HepG2 (cell line): Measurements from ENCODE around the gene ANKRD11. TPM values are rescaled to one million over a fixed set of nuclear protein-coding genes. Genes with fewer than 3 reads are reported as not detected.

Experiments used
- MIXL1 ChIP-seq: IDR thresholded peaks from 2 replicates; pipeline ENCODE4 v1.6.1; 2016
- MTF1 ChIP-seq: sonication (generic); formaldehyde crosslinking; IDR thresholded peaks from 2 replicates; pipeline ENCODE4 v1.5.0; 2020; ENCODE audit warnings: missing genetic modification reagents
- NR3C1 ChIP-seq: sonication (generic); formaldehyde crosslinking; IDR thresholded peaks from 2 replicates; pipeline ENCODE4 v1.4.0; 2020; ENCODE audit warnings: missing genetic modification reagents
- REPIN1 ChIP-seq: sonication (generic); formaldehyde crosslinking; IDR thresholded peaks from 2 replicates; pipeline ENCODE4 v1.8.0; 2022; ENCODE audit warnings: missing genetic modification reagents, low read depth, mild to moderate bottlenecking, borderline replicate concordance
- RORA ChIP-seq: sonication (generic); formaldehyde crosslinking; IDR thresholded peaks from 2 replicates; pipeline ENCODE4 v1.5.0; 2020; ENCODE audit warnings: mild to moderate bottlenecking, missing genetic modification reagents, moderate library complexity
- SIN3B ChIP-seq: fragments of 150-350 bp; IDR thresholded peaks from 2 replicates; pipeline ENCODE4 v1.6.1; 2014; ENCODE audit warnings: low read length
- SKI ChIP-seq: fragments of 450-650 bp; IDR thresholded peaks from one replicate; pipeline ENCODE4 v1.6.1; 2018; ENCODE audit warnings: mild to moderate bottlenecking; ENCODE audit not compliant: partially characterized antibody
- SMARCC2 ChIP-seq: fragments of 450-650 bp; IDR thresholded peaks from 2 replicates; pipeline ENCODE4 v1.6.1; 2017; ENCODE audit warnings: antibody characterized with exemption, mild to moderate bottlenecking
- ZFYVE20 ChIP-seq: sonication (generic); formaldehyde crosslinking; IDR thresholded peaks from 2 replicates; pipeline ENCODE4 v1.8.0; 2023; ENCODE audit warnings: low read depth, mild to moderate bottlenecking, moderate library complexity, missing genetic modification reagents, borderline replicate concordance
- ZNF773 ChIP-seq: sonication (generic); formaldehyde crosslinking; IDR thresholded peaks from 2 replicates; pipeline ENCODE4 v1.4.0; 2020; ENCODE audit warnings: missing genetic modification reagents, borderline replicate concordance
- ZZZ3 ChIP-seq: sonication (generic); formaldehyde crosslinking; IDR thresholded peaks from 2 replicates; pipeline ENCODE4 v1.4.0; 2020; ENCODE audit warnings: missing genetic modification reagents, mild to moderate bottlenecking, borderline replicate concordance
- polyA plus RNA-seq, 8 experiments: library from polyadenylated mRNA; depleted of rRNA in 3 of 8; stranded (reverse) in 7 of 8; unstranded in 1 of 8; fragments of >200 nt; fragmentation: Illumina TruSeq in 4 of 8; extraction: Trizol in 4 of 8; gene quantifications; 2 replicates each; pipeline versions ENCODE4 v1.2.1 to v1.2.3, GENCODE V29; 2011 to 2016; ENCODE audit warnings: low read depth in 4 of 8, missing spikeins in 1 of 8, mixed read lengths in 1 of 8; ENCODE audit not compliant: insufficient read depth in 1 of 8
- total RNA-seq, 5 experiments: library from RNA; depleted of rRNA; stranded (reverse); fragments of >200 nt; fragmentation: Illumina TruSeq; extraction: Trizol; gene quantifications; 2 replicates each; pipeline ENCODE4 v1.2.3, GENCODE V29; 2016; ENCODE audit warnings: low read depth in 1 of 5
- TF ChIP-seq, protein P1 (sequence below): sonication (generic); formaldehyde crosslinking; IDR thresholded peaks from 2 replicates; pipeline ENCODE4 v1.4.0; 2020; ENCODE audit warnings: missing genetic modification reagents; ENCODE audit errors: not compliant biosample characterization
- TF ChIP-seq, protein P2 (sequence below): sonication (generic); formaldehyde crosslinking; IDR thresholded peaks from 2 replicates; pipeline ENCODE4 v1.8.1; 2022; ENCODE audit warnings: low read depth, mild to moderate bottlenecking, missing genetic modification reagents
- TF ChIP-seq, protein P3 (sequence below), 2 experiments: fragments of 450-650 bp in 1 of 2; sonication (generic) in 1 of 2; formaldehyde crosslinking in 1 of 2; IDR thresholded peaks; 2 replicates each; pipeline versions ENCODE4 v1.6.1 to v1.8.0; 2016 to 2022; ENCODE audit warnings: antibody characterized with exemption in 1 of 2, mild to moderate bottlenecking in 1 of 2, missing genetic modification reagents in 1 of 2
- TF ChIP-seq, protein P4 (sequence below): IDR thresholded peaks from 2 replicates; pipeline ENCODE4 v1.6.1; 2016; ENCODE audit warnings: mild to moderate bottlenecking

Gene ANKRD11
- total and polyA plus RNA-seq, 2 of the 13 experiments (the other 11 are each of a cell fraction or from before 2014, with no cell fraction given): 21.4 to 38.4 TPM

DNA sequence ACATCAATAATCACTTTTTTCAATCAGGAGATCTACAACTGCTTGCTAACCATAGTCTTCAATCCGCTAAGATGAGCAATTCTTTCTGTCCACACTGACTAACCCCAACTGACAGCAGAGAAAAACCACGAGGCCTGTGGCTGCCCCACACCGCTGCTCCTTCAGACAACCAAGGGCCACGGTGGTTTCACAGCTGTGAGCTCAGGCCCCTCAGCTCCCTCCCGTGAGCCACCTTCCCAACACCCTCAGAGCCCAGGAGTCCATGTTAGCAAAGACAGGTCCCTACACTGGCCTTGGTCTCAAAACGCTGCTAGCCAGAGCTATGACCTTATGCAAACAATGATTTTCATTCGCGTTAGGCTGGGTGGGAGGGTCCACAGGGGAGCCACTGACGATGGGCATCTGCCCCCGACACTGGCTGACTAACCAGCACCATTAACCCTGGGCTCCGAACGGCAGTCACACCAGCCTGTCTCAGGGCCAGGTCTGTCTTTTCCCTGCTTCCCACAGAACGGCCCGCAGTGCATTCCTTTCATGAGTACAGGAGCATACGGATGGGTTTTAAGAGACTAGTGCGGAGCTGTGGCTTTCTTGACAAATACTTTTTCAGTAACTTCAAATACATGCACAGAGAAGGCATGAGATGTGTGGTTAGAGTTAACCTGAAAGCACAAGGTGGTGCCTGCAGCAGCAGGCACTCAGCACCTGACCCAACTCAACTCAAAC, 67.3 kb downstream of the ANKRD11 start (continued):
- TF ChIP-seq RORA (CRISPR knock-in tag): no peak
- TF ChIP-seq SKI: peak; percentile 60
- no peak for TF ChIP-seq NR3C1
- TF ChIP-seq, protein P1, sequence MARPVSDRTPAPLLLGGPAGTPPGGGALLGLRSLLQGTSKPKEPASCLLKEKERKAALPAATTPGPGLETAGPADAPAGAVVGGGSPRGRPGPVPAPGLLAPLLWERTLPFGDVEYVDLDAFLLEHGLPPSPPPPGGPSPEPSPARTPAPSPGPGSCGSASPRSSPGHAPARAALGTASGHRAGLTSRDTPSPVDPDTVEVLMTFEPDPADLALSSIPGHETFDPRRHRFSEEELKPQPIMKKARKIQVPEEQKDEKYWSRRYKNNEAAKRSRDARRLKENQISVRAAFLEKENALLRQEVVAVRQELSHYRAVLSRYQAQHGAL (CRISPR knock-in tag): no peak
- TF ChIP-seq ZZZ3 (CRISPR knock-in tag): no peak
- TF ChIP-seq, protein P2, sequence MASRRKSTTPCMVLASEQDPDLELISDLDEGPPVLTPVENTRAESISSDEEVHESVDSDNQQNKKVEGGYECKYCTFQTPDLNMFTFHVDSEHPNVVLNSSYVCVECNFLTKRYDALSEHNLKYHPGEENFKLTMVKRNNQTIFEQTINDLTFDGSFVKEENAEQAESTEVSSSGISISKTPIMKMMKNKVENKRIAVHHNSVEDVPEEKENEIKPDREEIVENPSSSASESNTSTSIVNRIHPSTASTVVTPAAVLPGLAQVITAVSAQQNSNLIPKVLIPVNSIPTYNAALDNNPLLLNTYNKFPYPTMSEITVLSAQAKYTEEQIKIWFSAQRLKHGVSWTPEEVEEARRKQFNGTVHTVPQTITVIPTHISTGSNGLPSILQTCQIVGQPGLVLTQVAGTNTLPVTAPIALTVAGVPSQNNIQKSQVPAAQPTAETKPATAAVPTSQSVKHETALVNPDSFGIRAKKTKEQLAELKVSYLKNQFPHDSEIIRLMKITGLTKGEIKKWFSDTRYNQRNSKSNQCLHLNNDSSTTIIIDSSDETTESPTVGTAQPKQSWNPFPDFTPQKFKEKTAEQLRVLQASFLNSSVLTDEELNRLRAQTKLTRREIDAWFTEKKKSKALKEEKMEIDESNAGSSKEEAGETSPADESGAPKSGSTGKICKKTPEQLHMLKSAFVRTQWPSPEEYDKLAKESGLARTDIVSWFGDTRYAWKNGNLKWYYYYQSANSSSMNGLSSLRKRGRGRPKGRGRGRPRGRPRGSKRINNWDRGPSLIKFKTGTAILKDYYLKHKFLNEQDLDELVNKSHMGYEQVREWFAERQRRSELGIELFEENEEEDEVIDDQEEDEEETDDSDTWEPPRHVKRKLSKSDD (CRISPR knock-in tag): peak; percentile 60; the same call in 1 of the 2 replicates
- no peak for TF ChIP-seq ZFYVE20 (CRISPR knock-in tag)
- TF ChIP-seq SMARCC2: no peak
- TF ChIP-seq, protein P3, sequence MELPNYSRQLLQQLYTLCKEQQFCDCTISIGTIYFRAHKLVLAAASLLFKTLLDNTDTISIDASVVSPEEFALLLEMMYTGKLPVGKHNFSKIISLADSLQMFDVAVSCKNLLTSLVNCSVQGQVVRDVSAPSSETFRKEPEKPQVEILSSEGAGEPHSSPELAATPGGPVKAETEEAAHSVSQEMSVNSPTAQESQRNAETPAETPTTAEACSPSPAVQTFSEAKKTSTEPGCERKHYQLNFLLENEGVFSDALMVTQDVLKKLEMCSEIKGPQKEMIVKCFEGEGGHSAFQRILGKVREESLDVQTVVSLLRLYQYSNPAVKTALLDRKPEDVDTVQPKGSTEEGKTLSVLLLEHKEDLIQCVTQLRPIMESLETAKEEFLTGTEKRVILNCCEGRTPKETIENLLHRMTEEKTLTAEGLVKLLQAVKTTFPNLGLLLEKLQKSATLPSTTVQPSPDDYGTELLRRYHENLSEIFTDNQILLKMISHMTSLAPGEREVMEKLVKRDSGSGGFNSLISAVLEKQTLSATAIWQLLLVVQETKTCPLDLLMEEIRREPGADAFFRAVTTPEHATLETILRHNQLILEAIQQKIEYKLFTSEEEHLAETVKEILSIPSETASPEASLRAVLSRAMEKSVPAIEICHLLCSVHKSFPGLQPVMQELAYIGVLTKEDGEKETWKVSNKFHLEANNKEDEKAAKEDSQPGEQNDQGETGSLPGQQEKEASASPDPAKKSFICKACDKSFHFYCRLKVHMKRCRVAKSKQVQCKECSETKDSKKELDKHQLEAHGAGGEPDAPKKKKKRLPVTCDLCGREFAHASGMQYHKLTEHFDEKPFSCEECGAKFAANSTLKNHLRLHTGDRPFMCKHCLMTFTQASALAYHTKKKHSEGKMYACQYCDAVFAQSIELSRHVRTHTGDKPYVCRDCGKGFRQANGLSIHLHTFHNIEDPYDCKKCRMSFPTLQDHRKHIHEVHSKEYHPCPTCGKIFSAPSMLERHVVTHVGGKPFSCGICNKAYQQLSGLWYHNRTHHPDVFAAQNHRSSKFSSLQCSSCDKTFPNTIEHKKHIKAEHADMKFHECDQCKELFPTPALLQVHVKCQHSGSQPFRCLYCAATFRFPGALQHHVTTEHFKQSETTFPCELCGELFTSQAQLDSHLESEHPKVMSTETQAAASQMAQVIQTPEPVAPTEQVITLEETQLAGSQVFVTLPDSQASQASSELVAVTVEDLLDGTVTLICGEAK (IDR thresholded peaks at IDR 0.05): no peak
- TF ChIP-seq, protein P3 (CRISPR knock-in tag; IDR thresholded peaks at IDR 0.05): no peak
- TF ChIP-seq SIN3B: no peak
- TF ChIP-seq MIXL1: no peak
- TF ChIP-seq ZNF773: no peak
- TF ChIP-seq, protein P4, sequence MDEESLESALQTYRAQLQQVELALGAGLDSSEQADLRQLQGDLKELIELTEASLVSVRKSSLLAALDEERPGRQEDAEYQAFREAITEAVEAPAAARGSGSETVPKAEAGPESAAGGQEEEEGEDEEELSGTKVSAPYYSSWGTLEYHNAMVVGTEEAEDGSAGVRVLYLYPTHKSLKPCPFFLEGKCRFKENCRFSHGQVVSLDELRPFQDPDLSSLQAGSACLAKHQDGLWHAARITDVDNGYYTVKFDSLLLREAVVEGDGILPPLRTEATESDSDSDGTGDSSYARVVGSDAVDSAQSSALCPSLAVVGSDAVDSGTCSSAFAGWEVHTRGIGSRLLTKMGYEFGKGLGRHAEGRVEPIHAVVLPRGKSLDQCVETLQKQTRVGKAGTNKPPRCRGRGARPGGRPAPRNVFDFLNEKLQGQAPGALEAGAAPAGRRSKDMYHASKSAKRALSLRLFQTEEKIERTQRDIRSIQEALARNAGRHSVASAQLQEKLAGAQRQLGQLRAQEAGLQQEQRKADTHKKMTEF (CRISPR knock-in tag): 0 out of 2 replicates have a peak, but pooled peaks have one; percentile 52
- TF ChIP-seq MTF1 (CRISPR knock-in tag): no peak
- TF ChIP-seq REPIN1 (CRISPR knock-in tag): peak; percentile 91
